ENCODE measurements around the gene REC114.

The REC114 gene

GRCh38 chr15:73604477-73604876, 161.5 kb downstream of the REC114 start:
- DNase-seq (ENCODE audit: low read depth) = no peak

GRCh38 chr15:73605759-73606436, 162.9 kb downstream of the REC114 start:
- no peak for DNase-seq (ENCODE audit: low read depth)

- DNase-seq (ENCODE audit: low read depth) = no peak
These were observed 164.4 kb downstream of the REC114 start for GRCh38 chr15:73607405-73607804.

DNA sequence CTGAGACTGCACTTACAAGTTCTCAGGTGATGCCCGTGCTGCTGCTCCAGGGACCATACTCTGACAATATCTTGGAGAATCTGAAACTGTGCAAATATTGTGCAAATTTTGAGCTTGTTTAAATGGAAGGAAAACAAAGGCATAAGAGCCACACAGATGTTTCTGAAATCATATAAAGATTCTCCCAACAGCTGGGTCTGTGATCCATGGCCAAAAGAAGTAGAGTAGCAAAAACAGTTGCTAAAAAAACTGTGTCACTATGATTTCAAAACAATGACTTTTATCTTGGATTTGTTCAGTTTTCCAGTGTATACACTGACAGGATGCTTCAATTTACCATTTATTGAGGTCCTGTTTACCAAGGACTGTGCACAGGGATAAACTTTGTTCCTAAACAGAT, 164.9 kb downstream of the REC114 start:
- DNase-seq (ENCODE audit: low read depth) = no peak

- no peak for DNase-seq (ENCODE audit: low read depth)
These were observed 165.5 kb downstream of the REC114 start for GRCh38 chr15:73608475-73608874.

GRCh38 chr15:73608941-73609340, 166.0 kb downstream of the REC114 start:
- no peak for DNase-seq (ENCODE audit: low read depth)

Data from stimulated activated CD4-positive, alpha-beta T cell treated with anti-CD3 and anti-CD28 coated beads, Interleukin-2, amount 100 ng/mL, for 4 hours (primary cell).